HEK293 (cell line): Measurements from ENCODE around the gene E2F1.

ENCODE experiments used
- GLI4 ChIP-seq: fragments of 450-650 bp; formaldehyde crosslinking; IDR thresholded peaks from 2 replicates; pipeline ENCODE4 v1.5.1; 2016; ENCODE audit warnings: missing biosample characterization, missing genetic modification characterization
- YY1 ChIP-seq: fragments of 450-650 bp; formaldehyde crosslinking; IDR thresholded peaks from 2 replicates; pipeline ENCODE4 v1.5.1; 2018; ENCODE audit warnings: missing biosample characterization, missing genetic modification characterization
- ZBTB21 ChIP-seq: fragments of 450-650 bp; formaldehyde crosslinking; IDR thresholded peaks from 2 replicates; pipeline ENCODE4 v1.5.1; 2017; ENCODE audit warnings: missing biosample characterization, missing genetic modification characterization
- ZNF146 ChIP-seq: fragments of 450-650 bp; formaldehyde crosslinking; IDR thresholded peaks from 2 replicates; pipeline ENCODE4 v1.5.1; 2016; ENCODE audit warnings: missing biosample characterization, missing genetic modification characterization
- ZNF530 ChIP-seq: fragments of 450-650 bp; formaldehyde crosslinking; IDR thresholded peaks from 2 replicates; pipeline ENCODE4 v1.5.1; 2016; ENCODE audit warnings: low read depth, missing biosample characterization, missing genetic modification characterization
- ZNF549 ChIP-seq: fragments of 450-650 bp; IDR thresholded peaks from 2 replicates; pipeline ENCODE4 v1.5.1; 2018; ENCODE audit warnings: missing biosample characterization, missing genetic modification characterization, mild to moderate bottlenecking, inconsistent platforms, moderate library complexity
- ZNF629 ChIP-seq: fragments of 450-650 bp; formaldehyde crosslinking; IDR thresholded peaks from 2 replicates; pipeline ENCODE4 v1.5.1; 2017; ENCODE audit warnings: missing biosample characterization, missing genetic modification characterization
- ZNF747 ChIP-seq: fragments of 450-650 bp; formaldehyde crosslinking; IDR thresholded peaks from 2 replicates; pipeline ENCODE4 v1.5.1; 2016; ENCODE audit warnings: missing biosample characterization, missing genetic modification characterization
- ZNF776 ChIP-seq: fragments of 450-650 bp; formaldehyde crosslinking; IDR thresholded peaks from 2 replicates; pipeline ENCODE4 v1.5.0; 2017; ENCODE audit warnings: missing biosample characterization, missing genetic modification characterization, borderline replicate concordance
- TF ChIP-seq, protein P1 (sequence below): fragments of 450-650 bp; formaldehyde crosslinking; IDR thresholded peaks from 2 replicates; pipeline ENCODE4 v1.5.1; 2016; ENCODE audit warnings: missing biosample characterization, missing genetic modification characterization
- TF ChIP-seq, protein P2 (sequence below): fragments of 450-650 bp; formaldehyde crosslinking; IDR thresholded peaks from 2 replicates; pipeline ENCODE4 v1.5.1; 2016; ENCODE audit warnings: missing biosample characterization, missing genetic modification characterization
- TF ChIP-seq, protein P3 (sequence below): fragments of 450-650 bp; formaldehyde crosslinking; IDR thresholded peaks from 2 replicates; pipeline ENCODE4 v1.5.1; 2016; ENCODE audit warnings: missing biosample characterization, missing genetic modification characterization

DNA sequence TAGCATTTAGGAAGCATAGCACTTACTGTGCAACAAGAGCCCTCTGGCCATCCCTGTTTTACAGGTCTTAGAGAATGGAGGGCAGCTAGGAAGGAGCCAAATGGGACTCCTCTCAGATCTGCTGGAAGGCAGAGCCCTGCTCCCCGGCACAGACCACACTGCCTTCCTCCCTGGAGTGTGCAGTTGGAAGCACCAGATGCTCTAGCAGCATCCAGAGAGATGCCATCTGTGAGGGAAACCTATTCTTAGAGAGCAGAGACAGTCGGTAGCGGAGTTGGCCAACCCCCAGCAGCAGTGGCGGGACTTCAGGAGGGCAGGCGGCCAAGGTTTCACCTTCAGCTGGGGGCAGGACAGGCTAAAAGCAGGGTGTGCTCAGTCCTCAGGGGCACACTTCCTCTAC, 16.7 kb upstream of the E2F1 start:
- TF ChIP-seq, protein P1, sequence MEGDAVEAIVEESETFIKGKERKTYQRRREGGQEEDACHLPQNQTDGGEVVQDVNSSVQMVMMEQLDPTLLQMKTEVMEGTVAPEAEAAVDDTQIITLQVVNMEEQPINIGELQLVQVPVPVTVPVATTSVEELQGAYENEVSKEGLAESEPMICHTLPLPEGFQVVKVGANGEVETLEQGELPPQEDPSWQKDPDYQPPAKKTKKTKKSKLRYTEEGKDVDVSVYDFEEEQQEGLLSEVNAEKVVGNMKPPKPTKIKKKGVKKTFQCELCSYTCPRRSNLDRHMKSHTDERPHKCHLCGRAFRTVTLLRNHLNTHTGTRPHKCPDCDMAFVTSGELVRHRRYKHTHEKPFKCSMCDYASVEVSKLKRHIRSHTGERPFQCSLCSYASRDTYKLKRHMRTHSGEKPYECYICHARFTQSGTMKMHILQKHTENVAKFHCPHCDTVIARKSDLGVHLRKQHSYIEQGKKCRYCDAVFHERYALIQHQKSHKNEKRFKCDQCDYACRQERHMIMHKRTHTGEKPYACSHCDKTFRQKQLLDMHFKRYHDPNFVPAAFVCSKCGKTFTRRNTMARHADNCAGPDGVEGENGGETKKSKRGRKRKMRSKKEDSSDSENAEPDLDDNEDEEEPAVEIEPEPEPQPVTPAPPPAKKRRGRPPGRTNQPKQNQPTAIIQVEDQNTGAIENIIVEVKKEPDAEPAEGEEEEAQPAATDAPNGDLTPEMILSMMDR: no peak
- TF ChIP-seq, protein P2, sequence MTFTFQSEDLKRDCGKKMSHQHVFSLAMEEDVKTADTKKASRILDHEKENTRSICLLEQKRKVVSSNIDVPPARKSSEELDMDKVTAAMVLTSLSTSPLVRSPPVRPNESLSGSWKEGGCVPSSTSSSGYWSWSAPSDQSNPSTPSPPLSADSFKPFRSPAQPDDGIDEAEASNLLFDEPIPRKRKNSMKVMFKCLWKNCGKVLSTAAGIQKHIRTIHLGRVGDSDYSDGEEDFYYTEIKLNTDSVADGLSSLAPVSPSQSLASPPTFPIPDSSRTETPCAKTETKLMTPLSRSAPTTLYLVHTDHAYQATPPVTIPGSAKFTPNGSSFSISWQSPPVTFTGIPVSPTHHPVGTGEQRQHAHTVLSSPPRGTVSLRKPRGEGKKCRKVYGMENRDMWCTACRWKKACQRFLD (tag by site-specific recombination): no peak
- TF ChIP-seq ZNF549 (tag by site-specific recombination) (no peak), ZNF146 (tag by site-specific recombination) (no peak), ZBTB21 (tag by site-specific recombination) (no peak), ZNF776 (tag by site-specific recombination) (no peak), ZNF530 (tag by site-specific recombination) (no peak), GLI4 (tag by site-specific recombination) (no peak), ZNF629 (tag by site-specific recombination) (no peak), ZNF747 (tag by site-specific recombination) (no peak), YY1 (tag by site-specific recombination) (no peak)
- TF ChIP-seq, protein P3, sequence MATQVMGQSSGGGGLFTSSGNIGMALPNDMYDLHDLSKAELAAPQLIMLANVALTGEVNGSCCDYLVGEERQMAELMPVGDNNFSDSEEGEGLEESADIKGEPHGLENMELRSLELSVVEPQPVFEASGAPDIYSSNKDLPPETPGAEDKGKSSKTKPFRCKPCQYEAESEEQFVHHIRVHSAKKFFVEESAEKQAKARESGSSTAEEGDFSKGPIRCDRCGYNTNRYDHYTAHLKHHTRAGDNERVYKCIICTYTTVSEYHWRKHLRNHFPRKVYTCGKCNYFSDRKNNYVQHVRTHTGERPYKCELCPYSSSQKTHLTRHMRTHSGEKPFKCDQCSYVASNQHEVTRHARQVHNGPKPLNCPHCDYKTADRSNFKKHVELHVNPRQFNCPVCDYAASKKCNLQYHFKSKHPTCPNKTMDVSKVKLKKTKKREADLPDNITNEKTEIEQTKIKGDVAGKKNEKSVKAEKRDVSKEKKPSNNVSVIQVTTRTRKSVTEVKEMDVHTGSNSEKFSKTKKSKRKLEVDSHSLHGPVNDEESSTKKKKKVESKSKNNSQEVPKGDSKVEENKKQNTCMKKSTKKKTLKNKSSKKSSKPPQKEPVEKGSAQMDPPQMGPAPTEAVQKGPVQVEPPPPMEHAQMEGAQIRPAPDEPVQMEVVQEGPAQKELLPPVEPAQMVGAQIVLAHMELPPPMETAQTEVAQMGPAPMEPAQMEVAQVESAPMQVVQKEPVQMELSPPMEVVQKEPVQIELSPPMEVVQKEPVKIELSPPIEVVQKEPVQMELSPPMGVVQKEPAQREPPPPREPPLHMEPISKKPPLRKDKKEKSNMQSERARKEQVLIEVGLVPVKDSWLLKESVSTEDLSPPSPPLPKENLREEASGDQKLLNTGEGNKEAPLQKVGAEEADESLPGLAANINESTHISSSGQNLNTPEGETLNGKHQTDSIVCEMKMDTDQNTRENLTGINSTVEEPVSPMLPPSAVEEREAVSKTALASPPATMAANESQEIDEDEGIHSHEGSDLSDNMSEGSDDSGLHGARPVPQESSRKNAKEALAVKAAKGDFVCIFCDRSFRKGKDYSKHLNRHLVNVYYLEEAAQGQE: no peak
